HepG2 (cell line): ENCODE measurements around the gene GPR17. TPM values are rescaled to one million over a fixed set of nuclear protein-coding genes. Genes with fewer than 3 reads are reported as not detected.

ENCODE experiments used
- CREB3 ChIP-seq: sonication (generic); formaldehyde crosslinking; IDR thresholded peaks from 2 replicates; pipeline ENCODE4 v1.5.0; 2020; ENCODE audit warnings: missing genetic modification reagents
- ELF3 ChIP-seq: IDR thresholded peaks from 2 replicates; pipeline ENCODE4 v1.6.1; 2016; ENCODE audit warnings: missing genetic modification reagents, missing compliant biosample characterization
- HIVEP1 ChIP-seq: sonication (generic); formaldehyde crosslinking; IDR thresholded peaks from 2 replicates; pipeline ENCODE4 v1.4.0; 2020; ENCODE audit warnings: mild to moderate bottlenecking, missing genetic modification reagents
- KLF9 ChIP-seq: IDR thresholded peaks from 2 replicates; pipeline ENCODE4 v1.6.1; 2016; ENCODE audit warnings: low read depth
- MAFG ChIP-seq: sonication (generic); formaldehyde crosslinking; IDR thresholded peaks from 2 replicates; pipeline ENCODE4 v1.5.1; 2020; ENCODE audit warnings: mild to moderate bottlenecking, missing genetic modification reagents
- NFATC3 ChIP-seq: sonication (generic); formaldehyde crosslinking; IDR thresholded peaks from 2 replicates; pipeline ENCODE4 v1.5.1; 2020; ENCODE audit warnings: mild to moderate bottlenecking, missing genetic modification reagents
- PAWR ChIP-seq: sonication (generic); formaldehyde crosslinking; IDR thresholded peaks from 2 replicates; pipeline ENCODE4 v1.4.0; 2020; ENCODE audit warnings: missing genetic modification reagents, mild to moderate bottlenecking, borderline replicate concordance
- RBFOX2 ChIP-seq: fragments of 200-400 bp; formaldehyde crosslinking; IDR thresholded peaks from 2 replicates; pipeline ENCODE4 v1.6.1; 2017; ENCODE audit warnings: low read depth, mild to moderate bottlenecking, low read length
- RFX3 ChIP-seq: IDR thresholded peaks from 2 replicates; pipeline ENCODE4 v1.6.1; 2016; ENCODE audit warnings: missing biosample characterization, missing genetic modification reagents
- STAG1 ChIP-seq: sonication (generic); formaldehyde crosslinking; IDR thresholded peaks from 2 replicates; pipeline ENCODE4 v1.4.0; 2020; ENCODE audit warnings: missing genetic modification reagents
- TEAD2 ChIP-seq: sonication (generic); formaldehyde crosslinking; IDR thresholded peaks from 2 replicates; pipeline ENCODE4 v1.9.0; 2021; ENCODE audit warnings: missing genetic modification reagents
- YEATS4 ChIP-seq: sonication (generic); formaldehyde crosslinking; IDR thresholded peaks from 2 replicates; pipeline ENCODE4 v1.4.0; 2020; ENCODE audit warnings: missing genetic modification reagents, borderline replicate concordance
- ZBTB7B ChIP-seq: sonication (generic); formaldehyde crosslinking; IDR thresholded peaks from 2 replicates; pipeline ENCODE4 v1.4.0; 2020; ENCODE audit warnings: missing genetic modification reagents
- ZMYM3 ChIP-seq: sonication (generic); formaldehyde crosslinking; IDR thresholded peaks from 2 replicates; pipeline ENCODE4 v1.5.1; 2020; ENCODE audit warnings: mild to moderate bottlenecking, missing genetic modification reagents
- ZNF33A ChIP-seq: sonication (generic); formaldehyde crosslinking; IDR thresholded peaks from 2 replicates; pipeline ENCODE4 v1.5.1; 2020; ENCODE audit warnings: missing genetic modification reagents, mild to moderate bottlenecking, moderate library complexity, borderline replicate concordance
- ZNF782 ChIP-seq: sonication (generic); formaldehyde crosslinking; IDR thresholded peaks from 2 replicates; pipeline ENCODE4 v1.4.0; 2020; ENCODE audit warnings: missing genetic modification reagents, mild to moderate bottlenecking, borderline replicate concordance
- ZSCAN22 ChIP-seq: sonication (generic); formaldehyde crosslinking; IDR thresholded peaks from 2 replicates; pipeline ENCODE4 v1.4.0; 2020; ENCODE audit warnings: mild to moderate bottlenecking, missing genetic modification reagents
- ZSCAN5A ChIP-seq: sonication (generic); formaldehyde crosslinking; IDR thresholded peaks from 2 replicates; pipeline ENCODE4 v1.8.0; 2022; ENCODE audit warnings: mild to moderate bottlenecking, missing genetic modification reagents, borderline replicate concordance
- polyA plus RNA-seq, 8 experiments: library from polyadenylated mRNA; depleted of rRNA in 3 of 8; stranded (reverse) in 7 of 8; unstranded in 1 of 8; fragments of >200 nt; fragmentation: Illumina TruSeq in 4 of 8; extraction: Trizol in 4 of 8; gene quantifications; 2 replicates each; pipeline versions ENCODE4 v1.2.1 to v1.2.3, GENCODE V29; 2011 to 2016; ENCODE audit warnings: low read depth in 4 of 8, missing spikeins in 1 of 8, mixed read lengths in 1 of 8; ENCODE audit not compliant: insufficient read depth in 1 of 8
- total RNA-seq, 5 experiments: library from RNA; depleted of rRNA; stranded (reverse); fragments of >200 nt; fragmentation: Illumina TruSeq; extraction: Trizol; gene quantifications; 2 replicates each; pipeline ENCODE4 v1.2.3, GENCODE V29; 2016; ENCODE audit warnings: low read depth in 1 of 5
- TF ChIP-seq, protein P1 (sequence below): sonication (generic); formaldehyde crosslinking; conservative IDR thresholded peaks from 2 replicates; pipeline ENCODE4 v1.8.0; 2022; ENCODE audit warnings: mild to moderate bottlenecking, moderate library complexity, missing genetic modification reagents
- TF ChIP-seq, protein P2 (sequence below): sonication (generic); formaldehyde crosslinking; IDR thresholded peaks from 2 replicates; pipeline ENCODE4 v1.5.1; 2020; ENCODE audit warnings: missing genetic modification reagents, mild to moderate bottlenecking, borderline replicate concordance
- TF ChIP-seq, protein P3 (sequence below): sonication (generic); formaldehyde crosslinking; IDR thresholded peaks from 2 replicates; pipeline ENCODE4 v1.5.0; 2020; ENCODE audit warnings: missing genetic modification reagents, mild to moderate bottlenecking, borderline replicate concordance

The GPR17 gene
- total and polyA plus RNA-seq, 2 of the 13 experiments (the other 11 are each of a cell fraction or from before 2014, with no cell fraction given), result not detected

- TF ChIP-seq PAWR (CRISPR knock-in tag), result 0 out of 2 replicates have a peak, but pooled peaks have one; percentile 50
- TF ChIP-seq, protein P1, sequence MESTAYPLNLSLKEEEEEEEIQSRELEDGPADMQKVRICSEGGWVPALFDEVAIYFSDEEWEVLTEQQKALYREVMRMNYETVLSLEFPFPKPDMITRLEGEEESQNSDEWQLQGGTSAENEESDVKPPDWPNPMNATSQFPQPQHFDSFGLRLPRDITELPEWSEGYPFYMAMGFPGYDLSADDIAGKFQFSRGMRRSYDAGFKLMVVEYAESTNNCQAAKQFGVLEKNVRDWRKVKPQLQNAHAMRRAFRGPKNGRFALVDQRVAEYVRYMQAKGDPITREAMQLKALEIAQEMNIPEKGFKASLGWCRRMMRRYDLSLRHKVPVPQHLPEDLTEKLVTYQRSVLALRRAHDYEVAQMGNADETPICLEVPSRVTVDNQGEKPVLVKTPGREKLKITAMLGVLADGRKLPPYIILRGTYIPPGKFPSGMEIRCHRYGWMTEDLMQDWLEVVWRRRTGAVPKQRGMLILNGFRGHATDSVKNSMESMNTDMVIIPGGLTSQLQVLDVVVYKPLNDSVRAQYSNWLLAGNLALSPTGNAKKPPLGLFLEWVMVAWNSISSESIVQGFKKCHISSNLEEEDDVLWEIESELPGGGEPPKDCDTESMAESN (CRISPR knock-in tag), result peak; percentile 82
- TF ChIP-seq, protein P2, sequence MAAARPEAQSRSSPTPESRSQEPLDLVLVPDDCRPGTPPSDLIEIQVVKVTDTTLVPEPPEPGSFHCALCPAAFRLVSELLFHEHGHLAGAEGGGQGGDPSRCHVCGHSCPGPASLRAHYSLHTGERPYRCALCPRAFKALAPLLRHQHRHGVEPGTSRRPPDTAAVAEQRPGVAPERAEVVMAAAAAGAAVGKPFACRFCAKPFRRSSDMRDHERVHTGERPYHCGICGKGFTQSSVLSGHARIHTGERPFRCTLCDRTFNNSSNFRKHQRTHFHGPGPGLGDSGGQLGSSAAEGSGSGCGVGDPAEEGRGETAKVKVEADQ (CRISPR knock-in tag), result peak; percentile 87
- TF ChIP-seq ZSCAN22, result no peak
- TF ChIP-seq ZNF33A, result no peak
- peak; percentile 96 for TF ChIP-seq CREB3 (CRISPR knock-in tag)
- peak; percentile 41; the same call in 1 of the 2 replicates for TF ChIP-seq ZMYM3 (CRISPR knock-in tag)
- peak; percentile 85; the same call in 1 of the 2 replicates for TF ChIP-seq YEATS4
- TF ChIP-seq TEAD2 (CRISPR knock-in tag), result peak; percentile 78; the same call in 1 of the 2 replicates
- TF ChIP-seq RFX3 (CRISPR knock-in tag), result no peak
- TF ChIP-seq, protein P3, sequence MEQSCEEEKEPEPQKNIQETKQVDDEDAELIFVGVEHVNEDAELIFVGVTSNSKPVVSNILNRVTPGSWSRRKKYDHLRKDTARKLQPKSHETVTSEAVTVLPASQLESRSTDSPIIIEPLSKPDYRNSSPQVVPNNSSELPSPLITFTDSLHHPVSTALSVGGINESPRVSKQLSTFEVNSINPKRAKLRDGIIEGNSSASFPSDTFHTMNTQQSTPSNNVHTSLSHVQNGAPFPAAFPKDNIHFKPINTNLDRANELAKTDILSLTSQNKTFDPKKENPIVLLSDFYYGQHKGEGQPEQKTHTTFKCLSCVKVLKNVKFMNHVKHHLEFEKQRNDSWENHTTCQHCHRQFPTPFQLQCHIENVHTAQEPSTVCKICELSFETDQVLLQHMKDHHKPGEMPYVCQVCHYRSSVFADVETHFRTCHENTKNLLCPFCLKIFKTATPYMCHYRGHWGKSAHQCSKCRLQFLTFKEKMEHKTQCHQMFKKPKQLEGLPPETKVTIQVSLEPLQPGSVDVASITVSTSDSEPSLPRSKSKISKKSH, result peak; percentile 86; the same call in 1 of the 2 replicates
- TF ChIP-seq MAFG (CRISPR knock-in tag), result no peak
- TF ChIP-seq ELF3 (CRISPR knock-in tag), result peak; percentile 38; the same call in 1 of the 2 replicates
- TF ChIP-seq RBFOX2, result peak; percentile 93
- no peak for TF ChIP-seq ZSCAN5A
- TF ChIP-seq NFATC3 (CRISPR knock-in tag), result no peak
- peak; percentile 44 for TF ChIP-seq STAG1
- TF ChIP-seq KLF9 (CRISPR knock-in tag), result peak; percentile 56; the same call in 1 of the 2 replicates
- TF ChIP-seq ZNF782 (CRISPR knock-in tag), result peak; percentile 97
- TF ChIP-seq ZBTB7B (CRISPR knock-in tag), result peak; percentile 63; the same call in 1 of the 2 replicates
- peak; percentile 63; the same call in 1 of the 2 replicates for TF ChIP-seq HIVEP1
These were observed 55.9 kb downstream of the GPR17 start (continued) for GRCh38 chr2:127701651-127702394.
